HCT116 (cell line): ENCODE data around the gene CFAP97. TPM values are rescaled to one million over a fixed set of nuclear protein-coding genes. Genes with fewer than 3 reads are reported as not detected.
A peak's percentile ranks its signal among the peaks of the same experiment; 100 is the strongest.

Experiments
- ATAC-seq: fragments of 200-7000 bp; cut with Tn5 transposase; 2 replicates; pipeline ENCODE4 v1.9.1; 2020; ENCODE audit warnings: mild to moderate bottlenecking, moderate library complexity
- BruUV-seq: library from RNA; stranded (reverse); fragments of 400-500 nt; replicated peaks from 2 replicates; lab custom pipeline; 2021; lab: Mats Ljungman, UMichigan
- CTCF ChIA-PET: fragments of 300-600 bp; sonication (Branson Sonifier 250); formaldehyde crosslinking; loops from one replicate; lab custom pipeline; 2021; ENCODE audit warnings: antibody characterized with exemption; lab: Charles Lee
- POLR2A ChIA-PET: fragments of 300-600, 350-600 bp; sonication (Branson Sonifier 250); formaldehyde crosslinking; loops from one replicate; lab custom pipeline; 2021; ENCODE audit warnings: antibody characterized with exemption; lab: Charles Lee
- RAD21 ChIA-PET, 2 experiments: fragments of 300-600 bp; sonication (Branson Sonifier 250); formaldehyde crosslinking; loops; one replicate each; lab custom pipeline; 2023; ENCODE audit warnings: low total read pairs in 2 of 2; ENCODE audit not compliant: uncharacterized antibody in 2 of 2, unreplicated experiment in 2 of 2, low non-redundant PET in 1 of 2; lab: Charles Lee
- DNase-seq: peaks from one replicate; pipeline ENCODE4 v3.0.0-alpha.2; 2010; ENCODE audit warnings: low read depth, low spot score
- H2AFZ ChIP-seq: fragments of 200-600 bp; shearing (Covaris generic), sonication (generic); 2 replicates; pipeline ENCODE4 v1.6.1; 2017; ENCODE audit warnings: low read depth, mixed run types, mixed read lengths, antibody characterized with exemption, low read length; ENCODE audit not compliant: poor library complexity, severe bottlenecking
- H3K27ac ChIP-seq: 2 replicates; pipeline ENCODE4 v1.5.1; 2012; ENCODE audit warnings: low read depth, low read length
- H3K27me3 ChIP-seq: fragments of 200-600 bp; sonication (generic); 2 replicates; pipeline ENCODE4 v1.6.1; 2016; ENCODE audit warnings: mixed run types, low read length, mixed read lengths; ENCODE audit not compliant: insufficient read depth
- H3K36me3 ChIP-seq, 2 experiments: fragments of 200-500 bp in 1 of 2; fragments of 200-600 bp in 1 of 2; sonication (Bioruptor generic) in 1 of 2; sonication (generic) in 1 of 2; 2 replicates each; pipeline versions ENCODE4 v1.5.1 to v1.6.1; 2014 to 2016; ENCODE audit warnings: low read length in 2 of 2, inconsistent platforms in 1 of 2, mixed read lengths in 1 of 2, mixed run types in 1 of 2; ENCODE audit not compliant: insufficient read depth in 2 of 2, control insufficient read depth in 1 of 2
- H3K4me1 ChIP-seq, 2 experiments: fragments of 200-600 bp in 1 of 2; sonication (generic) in 1 of 2; 2 replicates each; pipeline versions ENCODE4 v1.5.1 to v1.6.1; 2012 to 2017; ENCODE audit warnings: low read length in 2 of 2, inconsistent platforms in 1 of 2, mild to moderate bottlenecking in 1 of 2, mixed read lengths in 1 of 2, mixed run types in 1 of 2, moderate library complexity in 1 of 2; ENCODE audit not compliant: insufficient read depth in 2 of 2, control insufficient read depth in 1 of 2
- H3K4me2 ChIP-seq: fragments of 200-600 bp; sonication (generic); 2 replicates; pipeline ENCODE4 v1.6.1; 2017; ENCODE audit warnings: mixed run types, low read length, mixed read lengths
- H3K4me3 ChIP-seq, 2 experiments: fragments of 200-600 bp in 1 of 2; sonication (generic) in 1 of 2; replicated peaks in 1 of 2; 2 replicates each; pipeline ENCODE4 v1.5.1; 2011 to 2016; ENCODE audit warnings: low read length in 2 of 2, control low read depth in 1 of 2, low read depth in 1 of 2, mild to moderate bottlenecking in 1 of 2, mixed read lengths in 1 of 2, mixed run types in 1 of 2
- H3K79me2 ChIP-seq: fragments of 200-600 bp; sonication (generic); 2 replicates; pipeline ENCODE4 v1.6.1; 2017; ENCODE audit warnings: mild to moderate bottlenecking, mixed run types, low read length, moderate library complexity, mixed read lengths; ENCODE audit not compliant: insufficient read depth
- H3K9ac ChIP-seq: fragments of 200-600 bp; sonication (generic); 2 replicates; pipeline ENCODE4 v1.6.1; 2016; ENCODE audit warnings: low read length, mixed read lengths
- H3K9me2 ChIP-seq: fragments of 200-600 bp; sonication (generic), shearing (Covaris generic); 2 replicates; pipeline ENCODE4 v1.6.1; 2017; ENCODE audit warnings: mixed run types, mild to moderate bottlenecking, moderate library complexity; ENCODE audit not compliant: insufficient read depth
- H3K9me3 ChIP-seq, 2 experiments: fragments of 200-500 bp in 1 of 2; fragments of 200-600 bp in 1 of 2; sonication (Bioruptor generic) in 1 of 2; sonication (generic) in 1 of 2; 2 replicates each; pipeline ENCODE4 v1.6.1; 2014 to 2017; ENCODE audit warnings: low read length in 2 of 2, mixed read lengths in 2 of 2, inconsistent platforms in 1 of 2, low read depth in 1 of 2, mild to moderate bottlenecking in 1 of 2, mixed run types in 1 of 2, moderate library complexity in 1 of 2; ENCODE audit not compliant: control insufficient read depth in 1 of 2, insufficient read depth in 1 of 2
- H4K20me1 ChIP-seq: fragments of 200-600 bp; sonication (generic), shearing (Covaris generic); 2 replicates; pipeline ENCODE4 v1.6.1; 2017; ENCODE audit warnings: mixed run types, mild to moderate bottlenecking, moderate library complexity; ENCODE audit not compliant: insufficient read depth
- CEBPB ChIP-seq: IDR thresholded peaks from 2 replicates; pipeline ENCODE4 v1.6.1; 2012; ENCODE audit warnings: low read depth
- CTCF ChIP-seq, 3 experiments: fragments of 200-600 bp in 1 of 3; sonication (generic) in 1 of 3; IDR thresholded peaks in 2 of 3; conservative IDR thresholded peaks in 1 of 3; 2 replicates each; pipeline ENCODE4 v1.5.1; 2012 to 2017; ENCODE audit warnings: low read depth in 2 of 3, low read length in 2 of 3, antibody characterized with exemption in 1 of 3, borderline replicate concordance in 1 of 3, control low read depth in 1 of 3, mild to moderate bottlenecking in 1 of 3, mixed read lengths in 1 of 3, mixed run types in 1 of 3, moderate library complexity in 1 of 3; ENCODE audit not compliant: insufficient read depth in 1 of 3
- ELF1 ChIP-seq: IDR thresholded peaks from 2 replicates; pipeline ENCODE4 v1.6.1; 2012; ENCODE audit warnings: low read depth, borderline replicate concordance
- EZH2 ChIP-seq: fragments of 200-600 bp; sonication (generic); IDR thresholded peaks from 2 replicates; pipeline ENCODE4 v1.6.1; 2017; ENCODE audit warnings: antibody characterized with exemption, mixed run types
- EZH2phosphoT487 ChIP-seq: fragments of 200-600 bp; IDR thresholded peaks from 2 replicates; pipeline ENCODE4 v1.6.1; 2018; ENCODE audit warnings: antibody characterized with exemption, borderline replicate concordance
- FOSL1 ChIP-seq: IDR thresholded peaks from 2 replicates; pipeline ENCODE4 v1.6.1; 2012; ENCODE audit warnings: low read depth
- JUND ChIP-seq: IDR thresholded peaks from 2 replicates; pipeline ENCODE4 v1.6.1; 2012
- SP1 ChIP-seq: IDR thresholded peaks from 2 replicates; pipeline ENCODE4 v1.6.1; 2012; ENCODE audit warnings: low read depth
- SRF ChIP-seq: IDR thresholded peaks from 2 replicates; pipeline ENCODE4 v1.6.1; 2012; ENCODE audit warnings: low read depth
- TCF7L2 ChIP-seq: IDR thresholded peaks from 2 replicates; pipeline ENCODE4 v1.7.0; 2011; ENCODE audit warnings: borderline replicate concordance, inconsistent platforms; ENCODE audit not compliant: insufficient read depth, insufficient read length; ENCODE audit errors: extremely low read depth
- YY1 ChIP-seq: IDR thresholded peaks from 2 replicates; pipeline ENCODE4 v1.6.1; 2011; ENCODE audit warnings: low read length, low read depth, moderate library complexity, mild to moderate bottlenecking; ENCODE audit not compliant: insufficient replicate concordance; ENCODE audit errors: extremely low read depth
- ZBTB33 ChIP-seq: IDR thresholded peaks from 2 replicates; pipeline ENCODE4 v1.6.1; 2011; ENCODE audit warnings: mild to moderate bottlenecking, low read length, moderate library complexity; ENCODE audit not compliant: insufficient replicate concordance; ENCODE audit errors: extremely low read depth
- ZNF274 ChIP-seq: fragments of 200-500 bp; sonication (Bioruptor generic); IDR thresholded peaks from 2 replicates; pipeline ENCODE4 v1.6.1; 2014; ENCODE audit warnings: mild to moderate bottlenecking, low read depth, low read length, inconsistent platforms
- intact Hi-C: fragments of 100-400 bp; cut with micrococcal nuclease; formaldehyde crosslinking; loops from 2 replicates; pipeline ENCODE4 v1.10.0; 2022
- total RNA-seq: library from RNA; stranded (reverse); gene quantifications from one replicate; pipeline ENCODE4 v1.2.1, GENCODE V29; 2021; ENCODE audit not compliant: unreplicated experiment

CFAP97 gene
- total RNA-seq, 1 experiment from 2014 or later = 57.7 TPM

- ATAC-seq = no peak
- intact Hi-C loops = no loop called here
Observed at GRCh38 chr4:185120631-185120946, 83.2 kb downstream of the CFAP97 start.

GRCh38 chr4:185119927-185120630, 83.7 kb downstream of the CFAP97 start:
- BruUV-seq = no TSS peak
- Histone ChIP-seq H3K27ac (no peak overlapping the region), H2AFZ (peak overlapping the region; percentile 45), H3K27me3 (no peaks in the 10 kb centered on the region), H3K36me3 (no peaks in the 10 kb centered on the region), H3K4me2 (no peak overlapping the region), H3K4me1 (peaks cover 0 to 16% of the 10 kb centered on the region in 2 experiments; a peak in 3 of 4 replicates), H3K9me3 (no peaks in the 10 kb centered on the region), H3K9me2 (no peaks in the 10 kb centered on the region), H3K79me2 (no peaks in the 10 kb centered on the region), H3K4me3 (no peak overlapping the region), H3K9ac (no peak overlapping the region), H4K20me1 (no peaks in the 10 kb centered on the region)
- RAD21 ChIA-PET = interaction anchor here in 1 of 2 experiments (0.6 kb wide), 1 partner anchor 18 kb away, joined by 3 read pairs; no protein-coding TSS in a partner anchor
- ATAC-seq (no peak), DNase-seq (no peak)
- POLR2A ChIA-PET = no interaction called here
- intact Hi-C loops = loop anchor here (10.0 kb wide), 1 partner anchor 185 kb away; no protein-coding TSS in a partner anchor
- CTCF ChIA-PET = no interaction called here
- TF ChIP-seq TCF7L2 = no peak
- no peak for TF ChIP-seq SRF
- TF ChIP-seq FOSL1 = no peak
- TF ChIP-seq ZBTB33 = no peak
- TF ChIP-seq ELF1 = no peak
- no peak for TF ChIP-seq ZNF274
- TF ChIP-seq CTCF (IDR thresholded peaks at IDR 0.05 in 2 of 3, conservative IDR thresholded peaks at IDR 0.05 in 1 of 3; ENCODE audit: borderline replicate concordance in 1 of 3, insufficient read depth in 1 of 3, low read depth in 2 of 3, low read length in 2 of 3) = no peak
- no peak for TF ChIP-seq SP1
- no peak for TF ChIP-seq CEBPB
- no peak for TF ChIP-seq JUND
- TF ChIP-seq YY1 = no peak

More at GRCh38 chr4:185120631-185120946, 83.2 kb downstream of the CFAP97 start:
- Histone ChIP-seq H4K20me1 (no peaks in the 10 kb centered on the region), H3K4me3 (no peak overlapping the region), H3K27me3 (no peaks in the 10 kb centered on the region), H3K9ac (no peak overlapping the region), H3K4me1 (peaks cover 0 to 16% of the 10 kb centered on the region in 2 experiments; a peak in 3 of 4 replicates), H3K9me2 (no peaks in the 10 kb centered on the region), H3K27ac (no peak overlapping the region), H3K36me3 (no peaks in the 10 kb centered on the region), H3K4me2 (no peak overlapping the region), H3K79me2 (no peaks in the 10 kb centered on the region), H3K9me3 (no peaks in the 10 kb centered on the region), H2AFZ (peak overlapping the region; percentile 45)
- RAD21 ChIA-PET = no interaction called here
- CTCF ChIA-PET = no interaction called here
- no TSS peak for BruUV-seq
- no peak for DNase-seq
- TF ChIP-seq EZH2 (no peak), EZH2phosphoT487 (no peak), SP1 (no peak), TCF7L2 (no peak)
- POLR2A ChIA-PET = no interaction called here
